GM23338 (cell line): Measurements from ENCODE around the gene AFF3. TPM values are rescaled to one million over a fixed set of nuclear protein-coding genes. Genes with fewer than 3 reads are reported as not detected.

Experiments
- ATAC-seq: fragments of 200-7000 bp; cut with Tn5 transposase; 3 replicates; pipeline ENCODE4 v1.9.1; 2020
- DNase-seq: peaks from one replicate; pipeline ENCODE4 v3.0.0-alpha.2; 2015; ENCODE audit warnings: low spot score
- H2AFZ ChIP-seq: fragments of 200-600 bp; sonication (generic); 2 replicates; pipeline ENCODE4 v1.8.0; 2016; ENCODE audit warnings: antibody characterized with exemption, mild to moderate bottlenecking, moderate library complexity
- H3F3A ChIP-seq: fragments of 200-600 bp; sonication (generic); replicated peaks from 2 replicates; pipeline ENCODE4 v1.8.0; 2017; ENCODE audit warnings: antibody characterized with exemption, mixed run types, low read depth
- H3K27ac ChIP-seq: fragments of 200-600 bp; sonication (generic); 2 replicates; pipeline ENCODE4 v1.6.1; 2016; ENCODE audit warnings: low read depth
- H3K27me3 ChIP-seq: fragments of 200-600 bp; sonication (generic); 2 replicates; pipeline ENCODE4 v1.8.0; 2016; ENCODE audit warnings: mild to moderate bottlenecking, mixed run types, moderate library complexity; ENCODE audit not compliant: insufficient read depth
- H3K36me3 ChIP-seq: fragments of 200-600 bp; sonication (generic); 2 replicates; pipeline ENCODE4 v1.8.0; 2016; ENCODE audit warnings: mild to moderate bottlenecking; ENCODE audit not compliant: insufficient read depth
- H3K4me1 ChIP-seq: fragments of 200-600 bp; sonication (generic); 2 replicates; pipeline ENCODE4 v1.8.0; 2016; ENCODE audit warnings: mild to moderate bottlenecking, moderate library complexity; ENCODE audit not compliant: insufficient read depth
- H3K4me2 ChIP-seq: fragments of 200-600 bp; sonication (generic); 2 replicates; pipeline ENCODE4 v1.7.1; 2017; ENCODE audit warnings: mixed run types
- H3K4me3 ChIP-seq: fragments of 200-600 bp; sonication (generic); 2 replicates; pipeline ENCODE4 v1.6.1; 2016; ENCODE audit warnings: mixed run types
- H3K79me2 ChIP-seq: fragments of 200-600 bp; sonication (generic); replicated peaks from 2 replicates; pipeline ENCODE4 v1.8.0; 2017; ENCODE audit warnings: mild to moderate bottlenecking; ENCODE audit not compliant: insufficient read depth
- H3K9me2 ChIP-seq: fragments of 200-600 bp; sonication (generic); 2 replicates; pipeline ENCODE4 v1.8.0; 2017; ENCODE audit not compliant: insufficient read depth
- H4K20me1 ChIP-seq: fragments of 200-600 bp; sonication (generic); replicated peaks from 2 replicates; pipeline ENCODE4 v1.8.0; 2017; ENCODE audit warnings: mild to moderate bottlenecking; ENCODE audit not compliant: insufficient read depth
- H3K27ac Mint-ChIP-seq: 2 replicates; pipeline ENCODE4 v1.8.0; 2020; ENCODE audit warnings: inconsistent platforms, mild to moderate bottlenecking, moderate library complexity, mixed read lengths
- H3K27me3 Mint-ChIP-seq: 3 replicates; pipeline ENCODE4 v1.8.0; 2022; ENCODE audit warnings: low read depth, mild to moderate bottlenecking, moderate library complexity, mixed read lengths, inconsistent platforms; ENCODE audit not compliant: insufficient read depth, poor library complexity
- H3K36me3 Mint-ChIP-seq: 3 replicates; pipeline ENCODE4 v1.8.0; 2021; ENCODE audit warnings: low read depth, mild to moderate bottlenecking, inconsistent platforms, moderate library complexity, mixed read lengths
- H3K4me1 Mint-ChIP-seq: 3 replicates; pipeline ENCODE4 v1.8.0; 2020; ENCODE audit warnings: mild to moderate bottlenecking, inconsistent platforms, mixed read lengths
- H3K4me3 Mint-ChIP-seq: 3 replicates; pipeline ENCODE4 v1.8.0; 2021; ENCODE audit warnings: moderate library complexity, mild to moderate bottlenecking, inconsistent platforms, mixed read lengths
- H3K9me3 Mint-ChIP-seq: 3 replicates; pipeline ENCODE4 v1.8.0; 2020; ENCODE audit warnings: moderate library complexity, mild to moderate bottlenecking, inconsistent platforms, mixed read lengths
- CREB1 ChIP-seq: fragments of 250-450 bp; sonication (Bioruptor Pico); IDR thresholded peaks from 2 replicates; pipeline ENCODE4 v1.5.0; 2020; ENCODE audit warnings: low read depth, mild to moderate bottlenecking, moderate library complexity
- EZH2phosphoT487 ChIP-seq: fragments of 200-600 bp; sonication (generic); IDR thresholded peaks from one replicate; pipeline ENCODE4 v1.8.1; 2018; ENCODE audit warnings: antibody characterized with exemption; ENCODE audit not compliant: unreplicated experiment
- JUNB ChIP-seq: IDR thresholded peaks from one replicate; pipeline ENCODE4 v1.6.1; 2016; ENCODE audit warnings: antibody characterized with exemption; ENCODE audit not compliant: unreplicated experiment
- NANOG ChIP-seq: IDR thresholded peaks from 2 replicates; pipeline ENCODE4 v1.6.1; 2016; ENCODE audit warnings: antibody characterized with exemption, borderline replicate concordance
- POLR2AphosphoS5 ChIP-seq: IDR thresholded peaks from 2 replicates; pipeline ENCODE4 v1.6.1; 2016; ENCODE audit warnings: antibody characterized with exemption, low read depth
- ZNF114 ChIP-seq: fragments of 250-450 bp; sonication (Bioruptor Pico); IDR thresholded peaks from 2 replicates; pipeline ENCODE4 v1.5.0; 2020; ENCODE audit warnings: mild to moderate bottlenecking, moderate library complexity
- ZNF331 ChIP-seq: fragments of 250-450 bp; sonication (Bioruptor Pico); IDR thresholded peaks from 2 replicates; pipeline ENCODE4 v1.5.0; 2020; ENCODE audit warnings: low read depth, mild to moderate bottlenecking, moderate library complexity
- polyA plus RNA-seq: library from polyadenylated mRNA; unstranded; fragments of >200 nt; fragmentation: Nextera tagmentation; extraction: Ambion mirVana; gene quantifications from 2 replicates; pipeline ENCODE4 v1.2.1, GENCODE V29; 2016
- total RNA-seq: library from RNA; depleted of rRNA; stranded (reverse); fragments of >200 nt; shearing (Covaris generic); gene quantifications from 2 replicates; pipeline ENCODE4 v1.2.3, GENCODE V29; 2014
- TF ChIP-seq, protein P1 (sequence below): IDR thresholded peaks from 2 replicates; pipeline ENCODE4 v1.6.1; 2016; ENCODE audit warnings: antibody characterized with exemption
- TF ChIP-seq, protein P2 (sequence below), 2 experiments: fragments of 200-600 bp in 1 of 2; sonication (generic) in 1 of 2; conservative IDR thresholded peaks; 2 replicates each; pipeline versions ENCODE4 v1.5.1 to v1.6.1; 2016 to 2017; ENCODE audit warnings: antibody characterized with exemption in 2 of 2, low read depth in 2 of 2, mild to moderate bottlenecking in 2 of 2, moderate library complexity in 1 of 2
- TF ChIP-seq, protein P3 (sequence below): fragments of 250-450 bp; sonication (Bioruptor Pico); IDR thresholded peaks from 2 replicates; pipeline ENCODE4 v1.5.0; 2020; ENCODE audit warnings: mild to moderate bottlenecking, moderate library complexity
- TF ChIP-seq, protein P4 (sequence below): IDR thresholded peaks from one replicate; pipeline ENCODE4 v1.6.1; 2018; ENCODE audit warnings: antibody characterized with exemption; ENCODE audit not compliant: unreplicated experiment

Gene AFF3
- total and polyA plus RNA-seq, 2 experiments from 2014 or later = 0.73 to 1.4 TPM

DNA sequence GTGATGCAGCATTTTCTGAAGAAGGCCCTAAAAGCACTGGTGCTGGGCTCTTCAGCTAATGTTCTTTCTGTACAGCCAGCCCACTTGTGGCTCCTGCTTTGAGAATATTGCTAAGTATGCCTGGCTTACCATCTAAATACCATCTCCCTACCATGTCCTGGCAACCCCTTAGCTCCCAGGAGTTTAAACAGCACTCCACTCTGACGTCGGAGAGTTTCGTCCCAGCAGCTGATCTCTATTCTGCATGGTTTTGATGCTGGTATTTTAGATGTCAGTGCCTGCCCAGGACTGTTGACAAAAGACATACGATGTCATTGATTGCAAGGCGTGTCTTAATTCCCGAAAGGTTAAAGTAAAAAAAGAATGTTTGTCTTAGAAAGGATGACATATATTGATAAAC, 47.0 kb upstream of the AFF3 start (continued):
- TF ChIP-seq POLR2AphosphoS5 = no peak
- TF ChIP-seq CREB1 (CRISPR knock-in tag) = no peak
- TF ChIP-seq, protein P1, sequence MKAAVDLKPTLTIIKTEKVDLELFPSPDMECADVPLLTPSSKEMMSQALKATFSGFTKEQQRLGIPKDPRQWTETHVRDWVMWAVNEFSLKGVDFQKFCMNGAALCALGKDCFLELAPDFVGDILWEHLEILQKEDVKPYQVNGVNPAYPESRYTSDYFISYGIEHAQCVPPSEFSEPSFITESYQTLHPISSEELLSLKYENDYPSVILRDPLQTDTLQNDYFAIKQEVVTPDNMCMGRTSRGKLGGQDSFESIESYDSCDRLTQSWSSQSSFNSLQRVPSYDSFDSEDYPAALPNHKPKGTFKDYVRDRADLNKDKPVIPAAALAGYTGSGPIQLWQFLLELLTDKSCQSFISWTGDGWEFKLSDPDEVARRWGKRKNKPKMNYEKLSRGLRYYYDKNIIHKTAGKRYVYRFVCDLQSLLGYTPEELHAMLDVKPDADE = no peak

DNA sequence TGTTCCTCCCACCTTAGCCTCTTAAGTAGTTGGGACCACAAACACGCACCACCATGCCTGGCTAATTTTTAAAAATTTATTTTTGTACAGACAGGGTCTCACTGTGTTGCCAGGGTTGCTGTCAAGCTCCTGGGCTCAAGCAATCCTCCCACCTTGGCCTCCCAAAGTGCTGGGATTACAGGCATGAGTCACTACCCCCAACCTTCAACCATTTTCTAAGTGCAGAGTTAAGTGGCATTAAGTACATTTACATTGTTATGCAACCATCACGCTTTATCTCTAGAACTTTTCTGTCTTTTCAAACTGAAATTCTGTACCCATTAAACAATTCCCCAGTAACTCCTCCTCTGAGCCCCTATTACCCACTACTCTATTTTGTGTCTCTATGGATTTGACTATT, 45.9 kb upstream of the AFF3 start:
- no peaks in the 10 kb centered on the region for H3K36me3 ChIP-seq
- no peaks in the 10 kb centered on the region for H3F3A ChIP-seq
- Mint-ChIP-seq H3K36me3 (no peaks in the 10 kb centered on the region), H3K27me3 (peaks cover 18% of the 10 kb centered on the region), H3K27ac (no peak overlapping the region), H3K4me3 (no peak overlapping the region), H3K4me1 (peaks cover 4% of the 10 kb centered on the region; the same call in 2 of the 3 replicates), H3K9me3 (no peaks in the 10 kb centered on the region; the same call in 2 of the 3 replicates)
- peaks cover 14% of the 10 kb centered on the region for H3K27me3 ChIP-seq
- H3K79me2 ChIP-seq = no peaks in the 10 kb centered on the region
- no peak for ATAC-seq
- no peak for DNase-seq
- no peak overlapping the region for H3K4me3 ChIP-seq
- H3K9me2 ChIP-seq = peaks cover 10% of the 10 kb centered on the region
- H3K27ac ChIP-seq = no peak overlapping the region
- H4K20me1 ChIP-seq = no peaks in the 10 kb centered on the region
- H3K4me1 ChIP-seq = peaks cover 7% of the 10 kb centered on the region; the same call in 1 of the 2 replicates
- no peak overlapping the region for H2AFZ ChIP-seq
- H3K4me2 ChIP-seq = no peak overlapping the region
- TF ChIP-seq JUNB (no peak), POLR2AphosphoS5 (no peak), ZNF331 (CRISPR knock-in tag) (no peak), CREB1 (CRISPR knock-in tag) (no peak), EZH2phosphoT487 (no peak), NANOG (no peak), ZNF114 (no peak)
- TF ChIP-seq, protein P2, sequence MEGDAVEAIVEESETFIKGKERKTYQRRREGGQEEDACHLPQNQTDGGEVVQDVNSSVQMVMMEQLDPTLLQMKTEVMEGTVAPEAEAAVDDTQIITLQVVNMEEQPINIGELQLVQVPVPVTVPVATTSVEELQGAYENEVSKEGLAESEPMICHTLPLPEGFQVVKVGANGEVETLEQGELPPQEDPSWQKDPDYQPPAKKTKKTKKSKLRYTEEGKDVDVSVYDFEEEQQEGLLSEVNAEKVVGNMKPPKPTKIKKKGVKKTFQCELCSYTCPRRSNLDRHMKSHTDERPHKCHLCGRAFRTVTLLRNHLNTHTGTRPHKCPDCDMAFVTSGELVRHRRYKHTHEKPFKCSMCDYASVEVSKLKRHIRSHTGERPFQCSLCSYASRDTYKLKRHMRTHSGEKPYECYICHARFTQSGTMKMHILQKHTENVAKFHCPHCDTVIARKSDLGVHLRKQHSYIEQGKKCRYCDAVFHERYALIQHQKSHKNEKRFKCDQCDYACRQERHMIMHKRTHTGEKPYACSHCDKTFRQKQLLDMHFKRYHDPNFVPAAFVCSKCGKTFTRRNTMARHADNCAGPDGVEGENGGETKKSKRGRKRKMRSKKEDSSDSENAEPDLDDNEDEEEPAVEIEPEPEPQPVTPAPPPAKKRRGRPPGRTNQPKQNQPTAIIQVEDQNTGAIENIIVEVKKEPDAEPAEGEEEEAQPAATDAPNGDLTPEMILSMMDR (conservative IDR thresholded peaks at IDR 0.05; ENCODE audit: low read depth in 2 of 2) = no peak
- TF ChIP-seq, protein P3, sequence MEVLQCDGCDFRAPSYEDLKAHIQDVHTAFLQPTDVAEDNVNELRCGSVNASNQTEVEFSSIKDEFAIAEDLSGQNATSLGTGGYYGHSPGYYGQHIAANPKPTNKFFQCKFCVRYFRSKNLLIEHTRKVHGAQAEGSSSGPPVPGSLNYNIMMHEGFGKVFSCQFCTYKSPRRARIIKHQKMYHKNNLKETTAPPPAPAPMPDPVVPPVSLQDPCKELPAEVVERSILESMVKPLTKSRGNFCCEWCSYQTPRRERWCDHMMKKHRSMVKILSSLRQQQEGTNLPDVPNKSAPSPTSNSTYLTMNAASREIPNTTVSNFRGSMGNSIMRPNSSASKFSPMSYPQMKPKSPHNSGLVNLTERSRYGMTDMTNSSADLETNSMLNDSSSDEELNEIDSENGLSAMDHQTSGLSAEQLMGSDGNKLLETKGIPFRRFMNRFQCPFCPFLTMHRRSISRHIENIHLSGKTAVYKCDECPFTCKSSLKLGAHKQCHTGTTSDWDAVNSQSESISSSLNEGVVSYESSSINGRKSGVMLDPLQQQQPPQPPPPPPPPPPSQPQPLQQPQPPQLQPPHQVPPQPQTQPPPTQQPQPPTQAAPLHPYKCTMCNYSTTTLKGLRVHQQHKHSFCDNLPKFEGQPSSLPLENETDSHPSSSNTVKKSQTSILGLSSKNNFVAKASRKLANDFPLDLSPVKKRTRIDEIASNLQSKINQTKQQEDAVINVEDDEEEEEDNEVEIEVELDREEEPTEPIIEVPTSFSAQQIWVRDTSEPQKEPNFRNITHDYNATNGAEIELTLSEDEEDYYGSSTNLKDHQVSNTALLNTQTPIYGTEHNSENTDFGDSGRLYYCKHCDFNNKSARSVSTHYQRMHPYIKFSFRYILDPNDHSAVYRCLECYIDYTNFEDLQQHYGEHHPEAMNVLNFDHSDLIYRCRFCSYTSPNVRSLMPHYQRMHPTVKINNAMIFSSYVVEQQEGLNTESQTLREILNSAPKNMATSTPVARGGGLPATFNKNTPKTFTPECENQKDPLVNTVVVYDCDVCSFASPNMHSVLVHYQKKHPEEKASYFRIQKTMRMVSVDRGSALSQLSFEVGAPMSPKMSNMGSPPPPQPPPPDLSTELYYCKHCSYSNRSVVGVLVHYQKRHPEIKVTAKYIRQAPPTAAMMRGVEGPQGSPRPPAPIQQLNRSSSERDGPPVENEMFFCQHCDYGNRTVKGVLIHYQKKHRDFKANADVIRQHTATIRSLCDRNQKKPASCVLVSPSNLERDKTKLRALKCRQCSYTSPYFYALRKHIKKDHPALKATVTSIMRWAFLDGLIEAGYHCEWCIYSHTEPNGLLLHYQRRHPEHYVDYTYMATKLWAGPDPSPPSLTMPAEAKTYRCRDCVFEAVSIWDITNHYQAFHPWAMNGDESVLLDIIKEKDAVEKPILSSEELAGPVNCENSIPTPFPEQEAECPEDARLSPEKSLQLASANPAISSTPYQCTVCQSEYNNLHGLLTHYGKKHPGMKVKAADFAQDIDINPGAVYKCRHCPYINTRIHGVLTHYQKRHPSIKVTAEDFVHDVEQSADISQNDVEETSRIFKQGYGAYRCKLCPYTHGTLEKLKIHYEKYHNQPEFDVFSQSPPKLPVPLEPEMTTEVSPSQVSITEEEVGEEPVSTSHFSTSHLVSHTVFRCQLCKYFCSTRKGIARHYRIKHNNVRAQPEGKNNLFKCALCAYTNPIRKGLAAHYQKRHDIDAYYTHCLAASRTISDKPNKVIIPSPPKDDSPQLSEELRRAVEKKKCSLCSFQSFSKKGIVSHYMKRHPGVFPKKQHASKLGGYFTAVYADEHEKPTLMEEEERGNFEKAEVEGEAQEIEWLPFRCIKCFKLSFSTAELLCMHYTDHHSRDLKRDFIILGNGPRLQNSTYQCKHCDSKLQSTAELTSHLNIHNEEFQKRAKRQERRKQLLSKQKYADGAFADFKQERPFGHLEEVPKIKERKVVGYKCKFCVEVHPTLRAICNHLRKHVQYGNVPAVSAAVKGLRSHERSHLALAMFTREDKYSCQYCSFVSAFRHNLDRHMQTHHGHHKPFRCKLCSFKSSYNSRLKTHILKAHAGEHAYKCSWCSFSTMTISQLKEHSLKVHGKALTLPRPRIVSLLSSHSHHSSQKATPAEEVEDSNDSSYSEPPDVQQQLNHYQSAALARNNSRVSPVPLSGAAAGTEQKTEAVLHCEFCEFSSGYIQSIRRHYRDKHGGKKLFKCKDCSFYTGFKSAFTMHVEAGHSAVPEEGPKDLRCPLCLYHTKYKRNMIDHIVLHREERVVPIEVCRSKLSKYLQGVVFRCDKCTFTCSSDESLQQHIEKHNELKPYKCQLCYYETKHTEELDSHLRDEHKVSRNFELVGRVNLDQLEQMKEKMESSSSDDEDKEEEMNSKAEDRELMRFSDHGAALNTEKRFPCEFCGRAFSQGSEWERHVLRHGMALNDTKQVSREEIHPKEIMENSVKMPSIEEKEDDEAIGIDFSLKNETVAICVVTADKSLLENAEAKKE = no peak
- TF ChIP-seq, protein P1 = no peak
- TF ChIP-seq, protein P4, sequence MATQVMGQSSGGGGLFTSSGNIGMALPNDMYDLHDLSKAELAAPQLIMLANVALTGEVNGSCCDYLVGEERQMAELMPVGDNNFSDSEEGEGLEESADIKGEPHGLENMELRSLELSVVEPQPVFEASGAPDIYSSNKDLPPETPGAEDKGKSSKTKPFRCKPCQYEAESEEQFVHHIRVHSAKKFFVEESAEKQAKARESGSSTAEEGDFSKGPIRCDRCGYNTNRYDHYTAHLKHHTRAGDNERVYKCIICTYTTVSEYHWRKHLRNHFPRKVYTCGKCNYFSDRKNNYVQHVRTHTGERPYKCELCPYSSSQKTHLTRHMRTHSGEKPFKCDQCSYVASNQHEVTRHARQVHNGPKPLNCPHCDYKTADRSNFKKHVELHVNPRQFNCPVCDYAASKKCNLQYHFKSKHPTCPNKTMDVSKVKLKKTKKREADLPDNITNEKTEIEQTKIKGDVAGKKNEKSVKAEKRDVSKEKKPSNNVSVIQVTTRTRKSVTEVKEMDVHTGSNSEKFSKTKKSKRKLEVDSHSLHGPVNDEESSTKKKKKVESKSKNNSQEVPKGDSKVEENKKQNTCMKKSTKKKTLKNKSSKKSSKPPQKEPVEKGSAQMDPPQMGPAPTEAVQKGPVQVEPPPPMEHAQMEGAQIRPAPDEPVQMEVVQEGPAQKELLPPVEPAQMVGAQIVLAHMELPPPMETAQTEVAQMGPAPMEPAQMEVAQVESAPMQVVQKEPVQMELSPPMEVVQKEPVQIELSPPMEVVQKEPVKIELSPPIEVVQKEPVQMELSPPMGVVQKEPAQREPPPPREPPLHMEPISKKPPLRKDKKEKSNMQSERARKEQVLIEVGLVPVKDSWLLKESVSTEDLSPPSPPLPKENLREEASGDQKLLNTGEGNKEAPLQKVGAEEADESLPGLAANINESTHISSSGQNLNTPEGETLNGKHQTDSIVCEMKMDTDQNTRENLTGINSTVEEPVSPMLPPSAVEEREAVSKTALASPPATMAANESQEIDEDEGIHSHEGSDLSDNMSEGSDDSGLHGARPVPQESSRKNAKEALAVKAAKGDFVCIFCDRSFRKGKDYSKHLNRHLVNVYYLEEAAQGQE = no peak
